ENCODE data around the gene ETFA.

Gene ETFA

GRCh38 chr15:76253691-76254473 is 57.4 kb downstream of the ETFA start:
- TF ChIP-seq ZFX (IDR thresholded peaks at IDR 0.05; ENCODE audit: borderline replicate concordance), result no peak
- TF ChIP-seq, protein P1, sequence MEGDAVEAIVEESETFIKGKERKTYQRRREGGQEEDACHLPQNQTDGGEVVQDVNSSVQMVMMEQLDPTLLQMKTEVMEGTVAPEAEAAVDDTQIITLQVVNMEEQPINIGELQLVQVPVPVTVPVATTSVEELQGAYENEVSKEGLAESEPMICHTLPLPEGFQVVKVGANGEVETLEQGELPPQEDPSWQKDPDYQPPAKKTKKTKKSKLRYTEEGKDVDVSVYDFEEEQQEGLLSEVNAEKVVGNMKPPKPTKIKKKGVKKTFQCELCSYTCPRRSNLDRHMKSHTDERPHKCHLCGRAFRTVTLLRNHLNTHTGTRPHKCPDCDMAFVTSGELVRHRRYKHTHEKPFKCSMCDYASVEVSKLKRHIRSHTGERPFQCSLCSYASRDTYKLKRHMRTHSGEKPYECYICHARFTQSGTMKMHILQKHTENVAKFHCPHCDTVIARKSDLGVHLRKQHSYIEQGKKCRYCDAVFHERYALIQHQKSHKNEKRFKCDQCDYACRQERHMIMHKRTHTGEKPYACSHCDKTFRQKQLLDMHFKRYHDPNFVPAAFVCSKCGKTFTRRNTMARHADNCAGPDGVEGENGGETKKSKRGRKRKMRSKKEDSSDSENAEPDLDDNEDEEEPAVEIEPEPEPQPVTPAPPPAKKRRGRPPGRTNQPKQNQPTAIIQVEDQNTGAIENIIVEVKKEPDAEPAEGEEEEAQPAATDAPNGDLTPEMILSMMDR (IDR thresholded peaks at IDR 0.05), result no peak
- H3K27ac ChIP-seq, result no peak overlapping the region

GRCh38 chr15:76252249-76252648 is 59.0 kb downstream of the ETFA start:
- H3K27ac ChIP-seq, result no peak overlapping the region
- TF ChIP-seq, protein P1 (IDR thresholded peaks at IDR 0.05), result no peak
- no peak for TF ChIP-seq ZFX (IDR thresholded peaks at IDR 0.05; ENCODE audit: borderline replicate concordance)

DNA sequence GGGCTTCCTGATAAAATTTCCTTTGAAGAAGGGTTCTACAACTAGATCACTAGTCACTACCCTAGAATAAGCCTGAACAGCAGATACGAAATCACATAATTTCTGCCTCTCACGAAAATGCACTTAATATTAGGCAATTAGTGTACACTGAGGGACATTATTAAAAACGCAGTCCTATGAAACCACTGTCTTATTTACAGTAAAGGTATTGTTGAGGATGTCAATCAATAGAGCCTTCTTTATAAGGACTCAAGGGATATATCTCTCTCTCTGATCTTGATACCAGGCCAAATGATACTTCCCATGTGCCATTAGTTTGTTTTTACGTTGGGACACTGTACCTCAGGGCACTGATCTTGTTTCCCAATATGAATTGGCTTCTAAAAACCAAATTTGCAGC is 59.6 kb downstream of the ETFA start:
- TF ChIP-seq ZFX (IDR thresholded peaks at IDR 0.05; ENCODE audit: borderline replicate concordance), result no peak
- TF ChIP-seq, protein P1 (IDR thresholded peaks at IDR 0.05), result no peak
- H3K27ac ChIP-seq, result no peak overlapping the region

GRCh38 chr15:76245072-76245610 is 66.1 kb downstream of the ETFA start:
- no peak overlapping the region for H3K27ac ChIP-seq
- TF ChIP-seq ZFX (IDR thresholded peaks at IDR 0.05; ENCODE audit: borderline replicate concordance), result no peak

- TF ChIP-seq ZFX (IDR thresholded peaks at IDR 0.05; ENCODE audit: borderline replicate concordance), result no peak
- TF ChIP-seq, protein P1 (IDR thresholded peaks at IDR 0.05), result no peak
- no peak overlapping the region for H3K27ac ChIP-seq
These were observed 71.5 kb downstream of the ETFA start for GRCh38 chr15:76239786-76240185.

DNA sequence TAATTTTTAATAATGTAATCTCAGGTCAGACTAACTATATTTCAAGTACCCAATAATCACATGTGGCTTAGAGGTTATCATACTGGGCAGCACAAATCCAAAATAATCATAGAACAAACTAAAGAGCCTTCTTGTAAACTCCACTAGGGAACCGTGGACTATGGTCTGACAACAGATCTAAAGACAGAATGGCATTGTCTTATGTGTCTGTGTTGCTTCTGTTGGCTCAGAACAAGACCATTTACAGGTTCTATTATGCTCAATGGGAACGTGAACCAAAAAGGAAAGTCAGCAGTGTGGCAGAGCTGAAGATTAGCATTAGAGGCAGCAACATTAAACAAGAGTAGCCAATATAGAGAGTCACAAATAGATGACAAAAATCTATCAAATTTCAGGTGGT is 74.9 kb downstream of the ETFA start:
- no peak overlapping the region for H3K27ac ChIP-seq
- TF ChIP-seq ZFX (IDR thresholded peaks at IDR 0.05; ENCODE audit: borderline replicate concordance), result no peak

DNA sequence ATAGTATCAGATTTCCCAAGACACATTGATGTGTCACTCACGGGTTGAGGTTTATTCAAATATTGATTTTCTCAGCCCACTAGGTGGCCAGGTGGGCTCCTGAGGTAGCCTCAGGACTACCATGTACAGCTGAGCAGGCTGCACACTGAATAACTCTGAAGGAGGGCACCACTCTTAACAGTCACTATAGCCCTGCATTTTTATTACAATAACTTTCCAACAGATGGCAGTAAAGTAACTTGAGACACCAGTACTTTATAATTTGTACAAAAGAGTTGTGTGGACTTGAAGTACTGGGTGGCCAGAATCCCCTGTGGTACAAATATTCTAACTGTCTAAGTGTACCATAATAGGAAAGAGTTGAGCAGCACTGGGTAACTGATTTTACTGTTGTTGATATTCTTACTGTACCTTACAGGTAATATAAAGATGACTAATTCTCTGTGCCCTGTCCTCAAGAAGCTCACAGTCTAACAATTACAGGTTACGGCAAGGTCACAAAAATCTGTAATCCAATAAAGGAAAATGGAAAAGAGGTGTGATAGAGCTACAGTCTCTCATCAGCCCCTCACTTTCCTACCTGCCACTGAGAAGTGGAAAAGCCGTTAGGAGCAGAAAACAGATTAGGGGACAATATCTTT is 76.0 kb downstream of the ETFA start:
- TF ChIP-seq, protein P1 (IDR thresholded peaks at IDR 0.05), result peak; percentile 70
- TF ChIP-seq ZFX (IDR thresholded peaks at IDR 0.05; ENCODE audit: borderline replicate concordance), result no peak
- H3K27ac ChIP-seq, result no peak overlapping the region

DNA sequence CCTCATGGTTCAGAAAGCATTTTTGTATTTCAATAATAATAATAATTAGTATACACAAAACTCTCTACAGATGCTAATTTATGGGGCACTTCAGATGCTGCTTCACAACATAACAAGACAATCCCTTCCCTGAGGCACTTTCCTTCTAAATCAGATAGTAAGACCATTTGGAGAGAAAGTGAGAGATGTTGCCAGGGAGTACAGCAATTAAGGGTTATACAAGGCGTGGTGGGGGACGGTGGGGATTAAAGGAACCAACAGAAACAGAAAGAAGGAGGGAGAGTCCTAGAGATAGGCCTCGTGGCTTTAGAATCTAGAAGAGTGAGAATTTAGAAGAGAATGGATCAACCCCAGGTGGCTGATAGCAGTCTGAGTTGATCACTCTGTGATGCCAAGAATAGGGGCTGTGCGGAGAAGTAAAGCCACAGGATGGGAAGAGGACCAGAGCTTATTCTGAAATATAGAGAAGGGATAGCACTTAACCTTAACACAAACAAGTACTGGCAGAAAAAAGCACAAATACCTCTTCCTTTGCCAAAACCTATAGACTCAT is 76.9 kb downstream of the ETFA start:
- TF ChIP-seq, protein P1 (IDR thresholded peaks at IDR 0.05), result no peak
- no peak for TF ChIP-seq ZFX (IDR thresholded peaks at IDR 0.05; ENCODE audit: borderline replicate concordance)
- H3K27ac ChIP-seq, result no peak overlapping the region; the same call in 1 of the 2 replicates
